ENCODE results near the gene PIK3IP1.

GRCh38 chr22:31332010-31332409, 39.7 kb upstream of the PIK3IP1 start:
- TF ChIP-seq POLR2AphosphoS5 (IDR thresholded peaks at IDR 0.05; ENCODE audit: low read depth, low read length) (no peak), FOSL1 (IDR thresholded peaks at IDR 0.05; ENCODE audit: insufficient read depth, low read depth, low read length) (no peak), POLR2A (IDR thresholded peaks at IDR 0.05; ENCODE audit: control extremely low read depth in 1 of 2, low read depth in 2 of 2, low read length in 2 of 2) (no peak)
